OCI-LY1 (cell line): ENCODE results near the gene HS3ST1.

Source experiments
- H2AFZ ChIP-seq: fragments of 200-600 bp; sonication (generic), shearing (Covaris generic); 2 replicates; pipeline ENCODE4 v1.6.0; 2014; ENCODE audit warnings: antibody characterized with exemption, mild to moderate bottlenecking, low read length
- H3F3A ChIP-seq: fragments of 200-600 bp; sonication (generic), shearing (Covaris generic); 2 replicates; pipeline ENCODE4 v1.6.0; 2014; ENCODE audit warnings: mild to moderate bottlenecking, antibody characterized with exemption, low read length, moderate library complexity; ENCODE audit not compliant: insufficient read depth
- H3K27ac ChIP-seq: fragments of 200-600 bp; sonication (generic); 2 replicates; pipeline ENCODE4 v1.5.1; 2014; ENCODE audit warnings: low read length, mixed run types, mild to moderate bottlenecking, low read depth; ENCODE audit not compliant: poor library complexity, severe bottlenecking
- H3K27me3 ChIP-seq: fragments of 200-600 bp; sonication (generic); 2 replicates; pipeline ENCODE4 v1.6.0; 2014; ENCODE audit warnings: antibody characterized with exemption, mild to moderate bottlenecking, low read length, moderate library complexity; ENCODE audit not compliant: insufficient read depth
- H3K36me3 ChIP-seq: fragments of 200-600 bp; sonication (generic); 2 replicates; pipeline ENCODE4 v1.6.1; 2014; ENCODE audit warnings: mild to moderate bottlenecking, antibody characterized with exemption, low read length, moderate library complexity, mixed read lengths; ENCODE audit not compliant: insufficient read depth
- H3K4me1 ChIP-seq: fragments of 200-600 bp; sonication (generic); 2 replicates; pipeline ENCODE4 v1.5.1; 2014; ENCODE audit warnings: mild to moderate bottlenecking, low read length, moderate library complexity; ENCODE audit not compliant: insufficient read depth, severe bottlenecking
- H3K4me2 ChIP-seq: fragments of 200-600 bp; sonication (generic), shearing (Covaris generic); 2 replicates; pipeline ENCODE4 v1.6.1; 2014; ENCODE audit warnings: low read length
- H3K4me3 ChIP-seq: fragments of 200-600 bp; sonication (generic); 2 replicates; pipeline ENCODE4 v1.5.1; 2014; ENCODE audit warnings: low read length, low read depth, mild to moderate bottlenecking, mixed read lengths; ENCODE audit not compliant: poor library complexity, severe bottlenecking
- H3K79me2 ChIP-seq: fragments of 200-600 bp; shearing (Covaris generic); 2 replicates; pipeline ENCODE4 v1.6.1; 2016; ENCODE audit warnings: mixed run types, low read length, mixed read lengths; ENCODE audit not compliant: insufficient read depth
- H3K9ac ChIP-seq: fragments of 200-600 bp; sonication (generic), shearing (Covaris generic); 2 replicates; pipeline ENCODE4 v1.6.1; 2014; ENCODE audit warnings: mild to moderate bottlenecking, low read length, mixed read lengths
- H3K9me2 ChIP-seq: fragments of 200-600 bp; sonication (generic), shearing (Covaris generic); 2 replicates; pipeline ENCODE4 v1.6.1; 2014; ENCODE audit warnings: low read depth, mild to moderate bottlenecking, low read length, mixed read lengths
- H3K9me3 ChIP-seq: fragments of 200-600 bp; shearing (Covaris generic); 2 replicates; pipeline ENCODE4 v1.6.1; 2014; ENCODE audit warnings: low read length, mixed read lengths
- H4K20me1 ChIP-seq: fragments of 200-600 bp; sonication (generic), shearing (Covaris generic); 2 replicates; pipeline ENCODE4 v1.6.0; 2016; ENCODE audit warnings: mild to moderate bottlenecking, low read length; ENCODE audit not compliant: insufficient read depth
- CTCF ChIP-seq: fragments of 200-600 bp; sonication (generic), shearing (Covaris generic); IDR thresholded peaks from 2 replicates; pipeline ENCODE4 v1.5.1; 2017; ENCODE audit warnings: mild to moderate bottlenecking, antibody characterized with exemption, low read length, moderate library complexity, mixed read lengths
- EZH2 ChIP-seq: fragments of 200-600 bp; sonication (generic), shearing (Covaris generic); IDR thresholded peaks from 2 replicates; pipeline ENCODE4 v1.8.0; 2017; ENCODE audit warnings: borderline replicate concordance, mixed run types, mild to moderate bottlenecking, antibody characterized with exemption, low read length, moderate library complexity, mixed read lengths

The HS3ST1 gene

GRCh38 chr4:11441194-11441556 lies 12.5 kb upstream of the HS3ST1 start:
- Histone ChIP-seq H4K20me1 (no peaks in the 10 kb centered on the region), H3K4me1 (no peaks in the 10 kb centered on the region), H2AFZ (no peak overlapping the region), H3K36me3 (no peaks in the 10 kb centered on the region), H3K4me3 (no peak overlapping the region), H3K9me2 (no peaks in the 10 kb centered on the region), H3K9ac (no peak overlapping the region), H3K27me3 (no peaks in the 10 kb centered on the region), H3K79me2 (no peaks in the 10 kb centered on the region), H3K27ac (no peak overlapping the region), H3K4me2 (no peak overlapping the region), H3F3A (no peaks in the 10 kb centered on the region), H3K9me3 (no peaks in the 10 kb centered on the region)
- TF ChIP-seq EZH2, result no peak
- no peak for TF ChIP-seq CTCF

GRCh38 chr4:11440481-11441193 lies 11.9 kb upstream of the HS3ST1 start:
- Histone ChIP-seq H3K27ac (no peak overlapping the region), H3K79me2 (no peaks in the 10 kb centered on the region), H3K9me2 (no peaks in the 10 kb centered on the region), H2AFZ (no peak overlapping the region), H3K4me3 (no peak overlapping the region), H3K4me2 (no peak overlapping the region), H3K4me1 (no peaks in the 10 kb centered on the region), H3K36me3 (no peaks in the 10 kb centered on the region), H3K27me3 (no peaks in the 10 kb centered on the region), H3K9ac (no peak overlapping the region), H4K20me1 (no peaks in the 10 kb centered on the region), H3F3A (no peaks in the 10 kb centered on the region), H3K9me3 (no peaks in the 10 kb centered on the region)
- no peak for TF ChIP-seq EZH2
- no peak for TF ChIP-seq CTCF

- H3F3A ChIP-seq, result no peaks in the 10 kb centered on the region
Measured at GRCh38 chr4:11439836-11440235, 11.1 kb upstream of the HS3ST1 start.

More at GRCh38 chr4:11439836-11440235, 11.1 kb upstream of the HS3ST1 start:
- Histone ChIP-seq H3K27ac (no peak overlapping the region), H3K9me3 (no peaks in the 10 kb centered on the region), H3K4me2 (no peak overlapping the region), H4K20me1 (no peaks in the 10 kb centered on the region), H3K9me2 (no peaks in the 10 kb centered on the region), H2AFZ (no peak overlapping the region), H3K4me3 (no peak overlapping the region), H3K27me3 (no peaks in the 10 kb centered on the region), H3K4me1 (no peaks in the 10 kb centered on the region), H3K36me3 (no peaks in the 10 kb centered on the region), H3K79me2 (no peaks in the 10 kb centered on the region), H3K9ac (no peak overlapping the region)
- TF ChIP-seq EZH2 (no peak), CTCF (no peak)
